PC-9 (cell line): Measurements from ENCODE around the gene MCC. TPM values are rescaled to one million over a fixed set of nuclear protein-coding genes. Genes with fewer than 3 reads are reported as not detected.

ENCODE experiments used
- BruUV-seq: library from RNA; stranded (reverse); fragments of 400-500 nt; replicated peaks from 2 replicates; lab custom pipeline; 2021; lab: Mats Ljungman, UMichigan
- CTCF ChIA-PET: fragments of 300-600 bp; sonication (Branson Sonifier 250); formaldehyde crosslinking; loops from one replicate; lab custom pipeline; 2022; ENCODE audit warnings: antibody characterized with exemption; lab: Charles Lee
- POLR2A ChIA-PET: fragments of 300-600 bp; sonication (Branson Sonifier 250); formaldehyde crosslinking; loops from one replicate; lab custom pipeline; 2022; ENCODE audit warnings: antibody characterized with exemption; ENCODE audit not compliant: unreplicated experiment; lab: Charles Lee
- DNase-seq, 2 experiments: peaks; one replicate each; pipeline versions ENCODE4 v3.0.0 to v3.0.0-alpha.2; 2015 to 2022; ENCODE audit warnings: mixed read lengths in 1 of 2
- H2AFZ ChIP-seq: fragments of 200-600 bp; sonication (generic); 2 replicates; pipeline ENCODE4 v1.8.1; 2017; ENCODE audit warnings: antibody characterized with exemption
- H3F3A ChIP-seq: fragments of 200-600 bp; sonication (generic); 2 replicates; pipeline ENCODE4 v1.8.1; 2017; ENCODE audit warnings: antibody characterized with exemption, mild to moderate bottlenecking, low read depth; ENCODE audit not compliant: insufficient read depth
- H3K27ac ChIP-seq: fragments of 200-600 bp; sonication (generic); 2 replicates; pipeline ENCODE4 v1.6.1; 2016; ENCODE audit warnings: mixed run types
- H3K27me3 ChIP-seq: fragments of 200-600 bp; sonication (generic); 2 replicates; pipeline ENCODE4 v1.6.1; 2016; ENCODE audit warnings: low read depth, mixed run types; ENCODE audit not compliant: insufficient read depth
- H3K36me3 ChIP-seq: fragments of 200-600 bp; sonication (generic); 2 replicates; pipeline ENCODE4 v1.6.1; 2016; ENCODE audit warnings: low read depth, mixed run types
- H3K4me1 ChIP-seq: fragments of 200-600 bp; sonication (generic); replicated peaks from 2 replicates; pipeline ENCODE4 v1.6.1; 2016; ENCODE audit warnings: mixed run types; ENCODE audit not compliant: insufficient read depth
- H3K4me2 ChIP-seq: fragments of 200-600 bp; sonication (generic); 2 replicates; pipeline ENCODE4 v1.6.1; 2017; ENCODE audit warnings: mixed run types
- H3K4me3 ChIP-seq: fragments of 200-600 bp; sonication (generic); 2 replicates; pipeline ENCODE4 v1.6.1; 2016; ENCODE audit warnings: mixed run types
- H3K79me2 ChIP-seq: fragments of 200-600 bp; sonication (generic); 2 replicates; pipeline ENCODE4 v1.6.1; 2017; ENCODE audit warnings: low read depth, mixed run types
- H3K9me2 ChIP-seq: fragments of 200-600 bp; sonication (generic); 2 replicates; pipeline ENCODE4 v1.8.1; 2017; ENCODE audit warnings: mild to moderate bottlenecking; ENCODE audit not compliant: insufficient read depth
- H3K9me3 ChIP-seq: fragments of 200-600 bp; sonication (generic); 2 replicates; pipeline ENCODE4 v1.8.1; 2016; ENCODE audit warnings: low read depth; ENCODE audit not compliant: insufficient read depth
- H4K20me1 ChIP-seq: fragments of 200-600 bp; sonication (generic); 2 replicates; pipeline ENCODE4 v1.8.1; 2017; ENCODE audit not compliant: insufficient read depth
- EZH2 ChIP-seq: fragments of 200-600 bp; sonication (generic); IDR thresholded peaks from 2 replicates; pipeline ENCODE4 v1.8.0; 2017; ENCODE audit warnings: antibody characterized with exemption, low read depth
- intact Hi-C: fragments of 100-400 bp; cut with micrococcal nuclease; formaldehyde crosslinking; loops from one replicate; pipeline ENCODE4 v1.10.0; 2022; ENCODE audit not compliant: unreplicated experiment
- total RNA-seq: library from RNA; stranded (reverse); gene quantifications from 2 replicates; pipeline ENCODE4 v1.2.3, GENCODE V29; 2021
- TF ChIP-seq, protein P1 (sequence below): fragments of 200-600 bp; sonication (generic); conservative IDR thresholded peaks from 2 replicates; pipeline ENCODE4 v1.6.1; 2017; ENCODE audit warnings: mixed run types, antibody characterized with exemption, mild to moderate bottlenecking, moderate library complexity

The MCC gene
- total RNA-seq, 1 experiment from 2014 or later = 2.5 TPM

DNA sequence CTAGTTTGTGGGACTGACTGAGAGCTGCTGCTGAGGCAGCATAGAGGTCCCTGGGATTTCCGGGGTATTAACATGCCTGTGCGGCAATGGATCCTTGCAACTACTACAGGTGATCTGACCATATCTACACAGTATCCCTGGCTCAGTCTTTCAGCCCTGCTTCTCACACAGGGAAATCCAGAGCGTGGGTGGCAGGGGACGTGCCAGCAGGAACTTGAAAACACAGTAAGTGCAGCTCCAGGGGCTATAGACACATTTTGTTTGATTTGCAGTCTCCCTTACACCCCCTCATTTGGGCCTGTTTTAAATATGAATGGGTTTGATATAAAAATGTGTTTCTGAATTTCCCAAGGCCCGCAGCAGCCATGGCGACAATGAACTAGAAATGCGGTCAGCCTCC is 302.2 kb downstream of the MCC start:
- DNase-seq = no peak
- intact Hi-C loops = no loop called here
- H2AFZ ChIP-seq = no peak overlapping the region
- H3K36me3 ChIP-seq = no peaks in the 10 kb centered on the region
- no peaks in the 10 kb centered on the region; the same call in 1 of the 2 replicates for H4K20me1 ChIP-seq
- no peaks in the 10 kb centered on the region for H3F3A ChIP-seq
- no TSS peak for BruUV-seq
- no peak overlapping the region for H3K4me3 ChIP-seq
- ChIA-PET CTCF (no interaction called here), POLR2A (no interaction called here)
- no peaks in the 10 kb centered on the region for H3K9me3 ChIP-seq
- H3K27me3 ChIP-seq = no peaks in the 10 kb centered on the region
- no peak for TF ChIP-seq EZH2
- TF ChIP-seq, protein P1, sequence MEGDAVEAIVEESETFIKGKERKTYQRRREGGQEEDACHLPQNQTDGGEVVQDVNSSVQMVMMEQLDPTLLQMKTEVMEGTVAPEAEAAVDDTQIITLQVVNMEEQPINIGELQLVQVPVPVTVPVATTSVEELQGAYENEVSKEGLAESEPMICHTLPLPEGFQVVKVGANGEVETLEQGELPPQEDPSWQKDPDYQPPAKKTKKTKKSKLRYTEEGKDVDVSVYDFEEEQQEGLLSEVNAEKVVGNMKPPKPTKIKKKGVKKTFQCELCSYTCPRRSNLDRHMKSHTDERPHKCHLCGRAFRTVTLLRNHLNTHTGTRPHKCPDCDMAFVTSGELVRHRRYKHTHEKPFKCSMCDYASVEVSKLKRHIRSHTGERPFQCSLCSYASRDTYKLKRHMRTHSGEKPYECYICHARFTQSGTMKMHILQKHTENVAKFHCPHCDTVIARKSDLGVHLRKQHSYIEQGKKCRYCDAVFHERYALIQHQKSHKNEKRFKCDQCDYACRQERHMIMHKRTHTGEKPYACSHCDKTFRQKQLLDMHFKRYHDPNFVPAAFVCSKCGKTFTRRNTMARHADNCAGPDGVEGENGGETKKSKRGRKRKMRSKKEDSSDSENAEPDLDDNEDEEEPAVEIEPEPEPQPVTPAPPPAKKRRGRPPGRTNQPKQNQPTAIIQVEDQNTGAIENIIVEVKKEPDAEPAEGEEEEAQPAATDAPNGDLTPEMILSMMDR = no peak
- H3K79me2 ChIP-seq = no peaks in the 10 kb centered on the region
- no peak overlapping the region for H3K4me2 ChIP-seq
- H3K4me1 ChIP-seq = peaks cover 10% of the 10 kb centered on the region
- H3K27ac ChIP-seq = no peak overlapping the region
- H3K9me2 ChIP-seq = no peaks in the 10 kb centered on the region

DNA sequence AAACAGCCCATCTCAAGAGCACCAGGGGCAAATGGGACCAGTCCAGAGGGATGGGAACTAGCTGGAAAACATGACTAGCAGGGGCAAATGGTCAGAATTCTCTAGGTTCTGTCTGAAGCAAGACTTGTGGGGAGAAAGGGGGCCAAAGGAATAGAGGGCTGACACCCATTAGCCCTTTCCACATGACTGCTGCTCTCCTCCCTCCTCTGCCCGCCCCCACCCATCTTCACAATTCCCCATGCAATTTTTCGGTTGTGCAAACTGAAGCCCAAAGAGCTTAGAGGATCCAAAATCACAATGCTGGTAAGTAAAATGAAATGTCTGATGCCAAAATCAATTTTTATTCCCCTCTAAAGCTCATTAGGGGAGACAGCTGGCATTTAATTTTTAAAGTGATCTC is 304.6 kb downstream of the MCC start:
- Histone ChIP-seq H3K36me3 (no peaks in the 10 kb centered on the region), H3K4me2 (no peak overlapping the region), H3K27ac (no peak overlapping the region), H3K79me2 (no peaks in the 10 kb centered on the region), H3K9me2 (no peaks in the 10 kb centered on the region), H3K4me3 (no peak overlapping the region), H3K27me3 (no peaks in the 10 kb centered on the region), H3F3A (no peaks in the 10 kb centered on the region), H3K9me3 (no peaks in the 10 kb centered on the region), H4K20me1 (no peaks in the 10 kb centered on the region; the same call in 1 of the 2 replicates), H3K4me1 (no peaks in the 10 kb centered on the region), H2AFZ (no peak overlapping the region)
- TF ChIP-seq, protein P1 = no peak
- no TSS peak for BruUV-seq
- CTCF ChIA-PET = no interaction called here
- POLR2A ChIA-PET = interaction anchor here (0.6 kb wide), 1 partner anchor 575 kb away, joined by 7 read pairs; no protein-coding TSS in a partner anchor
- DNase-seq = no peak
- intact Hi-C loops = no loop called here

DNA sequence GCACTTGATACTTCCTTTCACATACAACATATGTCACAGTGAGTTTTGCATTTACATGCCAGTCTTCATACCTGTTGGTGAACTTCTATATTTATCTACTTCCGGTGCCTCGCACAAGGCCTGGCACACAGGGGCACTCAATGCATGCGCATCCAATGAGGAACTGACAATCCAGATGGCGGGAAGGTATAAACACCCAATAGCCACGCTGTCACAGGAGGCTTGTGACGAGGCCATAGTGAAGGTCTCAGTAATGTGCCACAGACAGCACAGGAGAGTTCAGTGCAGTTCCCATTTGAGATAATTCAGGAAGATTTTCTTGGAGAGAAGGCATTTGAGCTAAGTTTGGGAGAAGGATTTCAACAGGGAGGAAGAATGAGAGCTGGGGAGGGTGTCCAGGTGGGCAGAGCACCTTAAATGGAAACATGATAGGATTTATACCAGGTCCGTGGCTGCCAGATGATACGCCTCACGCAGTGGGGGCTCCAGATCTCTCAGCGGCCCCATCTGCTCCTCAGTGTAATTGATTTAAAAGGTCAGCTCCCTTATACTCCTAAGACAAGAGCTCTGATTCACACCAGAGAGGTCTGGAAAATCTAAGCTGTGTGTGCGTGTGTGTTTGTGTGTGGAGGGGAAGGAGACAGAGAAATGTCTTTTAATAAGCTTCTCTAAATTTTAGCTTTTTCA is 305.5 kb downstream of the MCC start:
- no peaks in the 10 kb centered on the region; the same call in 1 of the 2 replicates for H4K20me1 ChIP-seq
- H3K4me1 ChIP-seq = no peaks in the 10 kb centered on the region
- TF ChIP-seq, protein P1 = no peak
- no peak for TF ChIP-seq EZH2
- H3F3A ChIP-seq = no peaks in the 10 kb centered on the region
- H2AFZ ChIP-seq = no peak overlapping the region
- H3K27me3 ChIP-seq = no peaks in the 10 kb centered on the region
- no peaks in the 10 kb centered on the region for H3K9me3 ChIP-seq
- H3K36me3 ChIP-seq = no peaks in the 10 kb centered on the region
- intact Hi-C loops = no loop called here
- H3K27ac ChIP-seq = no peak overlapping the region
- no peaks in the 10 kb centered on the region for H3K9me2 ChIP-seq
- no peak for DNase-seq
- H3K4me3 ChIP-seq = no peak overlapping the region
- no TSS peak for BruUV-seq
- ChIA-PET POLR2A (no interaction called here), CTCF (no interaction called here)
- no peak overlapping the region for H3K4me2 ChIP-seq
- no peaks in the 10 kb centered on the region for H3K79me2 ChIP-seq
